NCI-H1417 treated with DMSO at 0.1 percent for 48 hours (cell line): ENCODE data around the gene FIGNL2.
"Not testable (repeated sequence)": the region's sequence is repeated elsewhere in the genome, so short reads cannot be mapped to it uniquely, and the experiment has no call there.

Experiments used
- DNase-seq: peaks from one replicate; lab custom pipeline; 2025; lab: John Stamatoyannopoulos, UW

FIGNL2 gene

DNA sequence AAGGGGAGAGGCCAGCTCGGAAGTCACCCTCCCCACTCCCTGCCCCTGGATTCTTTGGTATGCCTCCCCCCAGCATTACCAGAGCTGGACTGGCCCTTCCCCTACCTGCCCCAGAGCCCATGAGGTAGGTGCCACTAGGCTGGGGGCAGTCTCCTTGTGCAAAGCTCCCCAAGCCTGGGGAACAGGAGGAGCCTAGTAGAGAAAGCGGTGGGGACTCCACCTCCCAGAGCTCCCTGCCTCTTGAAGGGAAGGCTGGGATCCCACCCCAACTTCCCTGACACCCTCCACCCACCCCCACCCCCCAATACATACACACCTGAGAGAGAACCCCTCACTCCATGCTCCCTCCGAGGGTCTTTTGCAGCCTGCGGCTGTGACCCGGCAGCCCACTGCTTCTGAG lies 30.4 kb downstream of the FIGNL2 start:
- DNase-seq: no peak

DNA sequence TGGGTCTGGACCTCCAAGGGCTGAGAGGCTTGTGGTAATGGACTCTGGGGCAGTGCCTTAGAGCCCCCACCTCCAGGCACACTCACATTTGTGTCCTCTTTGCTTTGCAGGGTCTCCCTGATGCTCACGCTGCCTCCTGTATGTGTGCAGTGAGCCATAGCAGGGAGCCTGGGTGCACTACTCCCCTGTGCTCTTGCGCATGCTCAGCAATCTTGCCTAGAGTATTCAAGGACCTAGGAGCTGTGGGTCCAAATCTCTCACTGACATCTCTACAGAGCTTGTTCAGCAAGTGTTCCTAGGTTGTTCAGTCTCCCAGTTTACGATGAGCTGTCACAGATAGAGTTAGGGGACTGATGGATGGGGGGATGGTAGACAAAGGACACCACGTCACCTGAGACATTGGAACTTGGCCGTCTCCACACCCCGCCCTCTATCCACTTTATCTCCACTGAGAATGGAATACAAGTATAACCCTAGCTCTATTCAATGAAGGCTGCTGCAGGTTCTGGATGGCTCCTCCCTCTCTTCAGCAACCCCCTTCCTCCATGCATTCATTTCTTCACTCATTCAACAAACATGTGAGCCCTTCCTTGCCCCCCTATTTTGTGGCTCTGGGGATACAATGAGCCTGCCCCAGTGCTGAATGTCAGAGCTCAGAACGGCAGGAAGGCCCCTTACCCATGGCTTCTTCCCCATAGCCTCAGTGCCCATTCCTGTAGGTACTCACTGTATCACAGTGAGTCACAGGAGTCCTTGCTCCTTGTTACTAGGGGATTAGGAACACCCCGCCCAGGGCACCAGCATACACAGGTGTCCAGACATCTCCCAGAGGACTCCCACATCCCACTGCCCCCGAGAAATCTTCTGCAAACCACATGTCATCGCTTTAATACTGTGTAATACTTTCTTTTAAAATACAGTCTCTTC lies 31.2 kb downstream of the FIGNL2 start:
- DNase-seq: no peak

DNA sequence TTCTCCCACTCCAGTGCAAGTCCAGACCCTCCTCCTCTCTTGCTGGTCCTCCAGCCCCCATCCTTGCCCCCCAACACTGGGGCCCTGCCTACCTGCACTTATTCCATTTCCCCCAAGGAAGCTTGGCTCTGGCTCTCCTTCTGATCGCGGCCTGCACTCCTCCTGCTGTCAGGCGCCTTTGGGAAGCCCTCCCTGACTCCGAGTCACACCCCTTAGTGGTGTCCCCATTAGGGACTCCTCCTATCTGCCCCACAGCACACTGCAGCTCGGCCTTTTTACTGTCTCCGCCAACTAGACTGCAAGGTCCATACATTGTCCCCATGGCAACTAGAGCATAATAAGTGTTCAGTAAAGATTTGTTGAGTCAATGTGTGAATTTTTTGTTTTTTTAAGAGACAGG lies 32.9 kb downstream of the FIGNL2 start:
- DNase-seq: no peak

DNA sequence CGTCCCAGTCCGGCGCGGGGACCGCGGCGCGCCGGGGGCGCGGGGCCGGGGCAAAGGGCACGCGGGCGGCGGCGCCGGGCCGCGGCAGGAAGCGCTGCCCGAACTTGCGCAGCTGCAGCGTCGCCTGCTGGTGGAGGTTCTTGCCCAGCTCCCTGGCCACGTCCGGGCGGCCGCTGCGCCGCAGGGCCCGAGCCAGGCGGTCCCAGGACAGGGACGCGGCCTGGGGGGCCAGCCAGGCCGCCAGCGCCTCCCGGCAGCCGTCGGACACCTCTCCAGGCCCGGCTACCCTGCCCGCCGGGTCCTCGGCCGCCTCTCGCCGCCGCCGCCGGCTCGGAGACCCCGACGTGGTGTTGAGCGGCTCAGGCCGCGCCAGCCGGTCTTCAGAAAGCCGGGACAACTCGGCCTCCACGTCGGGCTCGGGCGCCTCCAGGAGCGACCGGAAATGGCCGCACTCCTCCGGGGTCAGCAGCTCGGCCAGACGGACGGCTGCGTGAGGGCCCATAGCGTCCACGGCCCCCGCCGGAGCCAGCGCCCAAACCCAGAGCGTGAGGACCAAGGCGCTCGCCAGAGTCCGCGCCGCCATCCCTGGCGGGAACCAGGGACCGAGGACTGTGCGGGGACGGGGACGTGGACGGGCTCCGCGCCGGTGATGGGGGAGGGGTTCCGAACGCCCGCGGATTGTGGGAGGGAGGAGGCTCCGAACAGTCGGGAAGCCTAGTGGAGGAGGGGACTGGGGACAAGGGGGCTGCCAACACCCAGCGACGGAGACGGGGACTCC lies 34.0 kb downstream of the FIGNL2 start:
- no peak for DNase-seq

DNA sequence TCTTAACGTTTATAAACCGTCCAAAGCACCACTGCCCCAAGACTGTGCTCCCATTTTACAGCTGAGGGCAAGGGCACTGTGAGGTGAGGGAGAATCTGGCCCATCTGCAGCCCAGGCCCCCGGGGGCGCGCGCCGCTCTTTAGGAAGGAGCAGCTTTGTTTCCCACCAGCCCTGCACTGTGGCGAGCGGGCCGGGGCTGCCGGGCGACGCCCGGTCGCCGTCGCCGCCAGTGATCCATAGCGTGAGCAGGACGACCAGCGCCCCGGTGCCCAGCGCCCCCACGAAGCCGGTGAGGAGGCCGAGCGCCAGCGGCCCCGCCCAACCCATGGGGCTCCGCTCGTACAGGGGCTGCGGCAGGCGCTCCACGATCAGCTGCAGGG lies 34.6 kb downstream of the FIGNL2 start:
- DNase-seq: no peak

DNA sequence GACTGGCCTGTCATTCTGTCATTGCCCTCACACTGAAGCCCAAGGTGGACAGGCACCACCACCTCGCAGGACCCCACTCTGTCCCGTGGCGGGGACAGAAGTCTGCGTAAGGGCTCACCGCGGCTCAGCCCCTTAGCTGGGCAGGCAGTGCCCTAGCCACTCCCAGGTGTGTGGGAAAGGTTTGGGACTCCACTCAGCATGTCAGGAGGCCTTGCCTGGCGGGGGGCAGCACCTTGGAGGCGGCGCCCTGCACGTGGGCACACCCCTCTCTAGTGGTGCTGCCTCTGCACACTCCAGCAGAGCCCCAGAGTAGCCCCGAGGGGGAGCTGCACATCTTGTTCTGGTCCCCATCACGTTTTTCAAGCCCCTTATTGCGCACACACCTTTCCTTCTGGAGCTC lies 35.6 kb downstream of the FIGNL2 start:
- DNase-seq: no peak

DNA sequence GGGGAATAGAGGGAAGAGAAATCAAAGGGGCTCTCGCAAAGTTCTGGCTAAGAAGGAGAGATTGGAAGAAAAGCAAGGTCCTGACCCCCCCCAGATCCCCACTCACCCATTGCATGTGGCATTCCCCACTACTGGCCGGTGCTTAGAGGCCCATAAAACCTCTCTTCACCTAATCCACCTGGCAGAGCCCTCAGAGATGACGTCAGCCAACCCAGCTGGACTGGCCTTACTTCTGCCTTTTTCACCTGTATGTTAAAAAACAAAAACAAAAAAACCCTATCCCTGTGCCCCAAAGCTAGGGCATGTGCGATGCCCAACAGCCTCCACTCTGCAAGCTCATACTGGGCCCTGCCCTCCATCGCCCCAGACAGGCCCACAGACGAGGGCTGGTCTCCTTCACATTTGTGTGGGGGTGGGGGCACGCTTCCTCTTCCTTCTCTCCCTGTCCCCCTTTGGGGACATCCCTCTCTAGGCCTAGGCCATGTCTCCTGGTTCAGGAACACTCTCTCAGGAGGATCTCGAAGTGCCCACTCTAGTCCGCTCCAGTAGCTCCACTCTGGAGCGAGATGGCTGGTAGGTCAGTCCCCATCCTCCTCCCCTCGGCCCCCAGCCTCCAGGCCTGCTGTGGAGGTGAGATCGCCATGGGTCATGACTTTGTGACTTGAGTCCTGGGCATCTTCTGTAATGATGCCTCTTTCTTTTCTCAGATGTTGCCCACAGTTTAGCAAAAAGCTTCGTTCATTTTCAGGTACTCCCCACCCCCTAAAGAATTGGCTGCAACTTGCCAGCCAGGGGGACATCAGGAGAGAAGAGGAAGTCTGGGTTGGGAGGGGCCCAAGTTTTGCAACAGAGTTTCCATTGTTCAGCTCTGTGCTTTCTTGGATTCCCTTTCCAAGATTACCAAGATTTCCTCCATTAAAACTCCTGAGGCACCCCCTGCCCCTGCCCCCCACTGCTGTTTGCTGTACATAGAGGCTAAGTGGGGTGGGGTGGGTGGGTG lies 37.0 kb downstream of the FIGNL2 start:
- no peak for DNase-seq

DNA sequence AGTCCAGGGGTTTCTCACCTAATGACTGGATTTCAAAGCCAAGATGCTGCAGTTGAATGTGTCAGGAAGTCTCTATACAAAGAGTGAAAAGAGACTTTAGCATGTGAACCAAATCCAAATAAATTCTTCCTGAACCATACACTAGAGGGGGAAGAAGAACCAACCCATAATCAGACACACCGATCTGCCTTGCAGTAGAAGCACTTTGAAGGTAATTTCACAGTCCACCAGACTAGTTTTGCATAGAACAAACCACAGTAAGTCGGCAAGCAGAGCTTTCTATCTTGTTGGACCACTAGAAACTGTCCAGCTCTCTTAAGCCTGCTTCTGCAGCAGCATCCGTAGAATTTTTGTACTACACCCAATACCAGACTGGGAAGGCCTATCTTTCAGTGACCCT lies 39.3 kb downstream of the FIGNL2 start:
- no peak for DNase-seq

DNA sequence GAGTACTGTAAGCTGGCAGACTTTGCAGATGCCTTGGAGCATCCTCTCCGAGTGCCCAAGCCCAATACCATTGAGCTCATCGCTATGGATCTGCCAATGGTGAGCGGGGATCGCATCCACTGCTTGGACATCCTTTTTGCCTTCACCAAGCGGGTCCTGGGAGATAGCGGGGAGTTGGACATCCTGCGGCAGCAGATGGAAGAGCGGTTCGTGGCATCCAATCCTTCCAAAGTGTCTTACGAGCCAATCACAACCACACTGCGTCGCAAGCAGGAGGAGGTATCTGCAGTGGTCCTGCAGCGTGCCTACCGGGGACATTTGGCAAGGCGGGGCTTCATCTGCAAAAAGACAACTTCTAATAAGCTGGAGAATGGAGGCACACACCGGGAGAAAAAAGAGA lies 41.6 kb downstream of the FIGNL2 start:
- no peak for DNase-seq

DNA sequence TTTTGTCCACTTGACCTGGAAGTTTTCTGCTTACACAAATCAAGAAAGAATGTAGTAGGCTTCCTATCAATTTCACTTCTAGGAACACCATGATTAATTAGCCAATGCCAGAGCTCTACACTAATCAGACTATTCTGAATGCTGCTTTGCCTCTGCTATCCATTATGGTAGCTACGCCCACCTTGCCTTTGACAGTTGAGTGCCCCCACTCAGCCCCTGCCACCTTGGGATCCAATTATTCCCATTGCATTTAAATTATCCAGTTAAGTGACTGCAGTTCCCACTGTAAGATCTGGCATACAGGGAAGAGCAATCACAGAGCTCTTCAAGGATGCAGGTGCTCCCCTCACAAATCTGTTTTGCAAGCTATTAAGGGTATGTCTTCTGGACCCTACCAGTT lies 47.5 kb downstream of the FIGNL2 start:
- DNase-seq: no peak

DNA sequence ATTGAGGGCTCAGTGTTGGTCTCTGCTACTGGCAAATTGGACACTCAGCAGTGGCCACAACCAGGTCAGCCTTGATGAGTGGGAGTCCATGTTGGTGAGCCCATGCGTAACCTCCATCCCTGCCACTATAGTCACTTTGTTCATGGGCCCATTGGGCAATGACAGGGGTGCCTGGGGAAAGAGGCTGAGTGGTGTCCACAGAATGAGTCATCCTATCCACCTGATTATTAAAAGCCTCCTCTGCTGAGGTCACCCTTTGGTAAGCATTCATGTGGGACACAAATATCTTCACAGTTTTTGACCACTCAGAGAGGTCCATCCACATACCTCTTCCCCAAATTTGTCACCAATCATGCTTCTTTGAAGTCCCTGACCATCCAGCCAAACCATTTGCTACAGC lies 50.0 kb downstream of the FIGNL2 start:
- DNase-seq: no peak

DNA sequence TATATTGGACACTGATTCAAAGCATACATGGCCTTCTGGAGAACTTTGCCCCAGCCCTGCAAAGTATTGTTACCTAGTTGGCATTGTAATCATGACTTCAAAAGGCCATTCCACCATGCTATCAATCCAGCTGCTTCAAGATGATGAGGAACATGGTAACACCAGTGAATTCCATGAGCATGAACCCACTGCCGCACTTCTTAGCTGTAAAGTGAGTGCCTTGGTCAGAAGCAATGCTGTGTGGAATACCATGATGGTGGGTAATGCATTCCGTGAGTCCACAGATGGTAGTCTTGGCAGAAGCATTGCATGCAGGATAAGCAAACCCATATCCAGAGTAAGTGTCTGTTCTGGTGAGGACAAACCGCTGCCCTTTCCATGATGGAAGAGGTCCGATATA lies 50.5 kb downstream of the FIGNL2 start:
- not testable (repeated sequence) for DNase-seq

DNA sequence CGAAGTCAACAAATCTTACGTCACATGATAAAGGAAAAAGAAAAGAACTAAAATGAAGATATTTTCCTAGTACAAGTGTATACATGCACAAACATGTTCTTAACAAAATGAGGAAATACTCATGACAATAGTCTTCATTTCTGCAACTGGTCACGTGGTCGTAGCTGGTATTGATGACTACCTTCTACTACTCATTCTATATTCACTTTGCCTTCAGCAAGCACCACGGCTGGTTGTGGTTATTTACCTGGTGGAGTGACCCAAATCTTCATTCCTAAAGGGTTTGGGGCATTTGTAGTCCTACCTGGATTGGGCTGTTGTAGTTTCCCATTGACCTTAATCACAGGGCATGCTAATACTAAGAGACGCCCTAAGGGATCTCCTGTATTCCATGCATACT lies 51.2 kb downstream of the FIGNL2 start:
- no peak for DNase-seq

DNA sequence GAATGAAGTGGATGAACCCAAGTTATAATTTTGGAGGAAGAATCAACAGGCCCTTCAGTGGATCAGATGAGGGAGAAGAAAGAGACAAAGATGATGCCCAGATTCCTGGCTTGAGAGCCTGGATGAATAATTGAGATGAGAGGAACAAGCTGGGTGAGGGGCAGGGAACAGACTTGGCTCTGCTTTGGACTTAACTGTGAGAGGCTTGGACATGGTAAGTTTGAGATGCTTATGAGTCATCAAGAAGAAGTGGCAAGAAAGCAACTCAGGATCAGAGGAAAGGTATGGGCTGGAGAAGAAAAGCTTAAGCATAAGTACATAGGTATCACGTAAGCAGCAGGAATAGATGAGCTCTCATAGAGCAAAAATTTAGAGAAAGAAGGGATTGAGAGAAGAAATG lies 55.3 kb downstream of the FIGNL2 start:
- no peak for DNase-seq

DNA sequence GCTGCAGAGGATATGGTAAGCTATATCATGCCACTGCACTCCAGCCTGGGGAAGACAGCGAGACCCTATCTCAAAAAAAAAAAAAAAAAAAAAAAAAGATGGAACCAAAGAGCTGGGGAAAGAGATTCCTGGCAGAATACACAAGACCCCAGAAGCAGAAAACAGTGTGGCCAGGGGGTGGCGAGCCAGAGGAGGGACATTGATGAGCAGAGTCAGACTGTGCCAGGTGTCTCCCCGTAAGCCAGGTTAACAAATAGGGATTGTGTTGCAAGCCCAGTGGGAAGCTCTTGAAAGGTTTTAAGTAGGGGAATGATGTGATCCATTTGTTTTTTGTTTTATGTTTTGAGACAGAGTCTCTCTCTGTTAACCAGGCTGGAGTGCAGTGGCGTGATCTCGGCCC lies 56.1 kb downstream of the FIGNL2 start:
- DNase-seq: no peak

DNA sequence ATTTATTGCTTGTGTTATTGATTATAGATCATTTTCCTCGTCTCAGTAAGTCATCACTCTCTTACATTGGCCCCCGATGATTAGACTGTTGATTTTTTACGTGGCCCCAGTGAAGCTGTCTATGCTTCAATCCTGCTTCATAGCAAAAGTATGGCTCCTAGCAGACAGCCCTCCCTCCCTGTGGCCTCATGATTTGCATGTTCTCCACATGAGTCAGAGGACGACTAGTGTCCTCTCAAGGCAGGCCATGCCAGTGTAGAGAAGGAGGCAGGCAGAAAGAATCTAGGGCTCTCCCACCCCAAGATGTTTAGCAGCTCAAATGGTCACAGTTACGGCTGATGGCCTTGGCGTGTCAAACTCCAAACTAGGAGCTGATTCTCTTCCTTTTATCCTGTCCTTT lies 59.6 kb downstream of the FIGNL2 start:
- DNase-seq: no peak

DNA sequence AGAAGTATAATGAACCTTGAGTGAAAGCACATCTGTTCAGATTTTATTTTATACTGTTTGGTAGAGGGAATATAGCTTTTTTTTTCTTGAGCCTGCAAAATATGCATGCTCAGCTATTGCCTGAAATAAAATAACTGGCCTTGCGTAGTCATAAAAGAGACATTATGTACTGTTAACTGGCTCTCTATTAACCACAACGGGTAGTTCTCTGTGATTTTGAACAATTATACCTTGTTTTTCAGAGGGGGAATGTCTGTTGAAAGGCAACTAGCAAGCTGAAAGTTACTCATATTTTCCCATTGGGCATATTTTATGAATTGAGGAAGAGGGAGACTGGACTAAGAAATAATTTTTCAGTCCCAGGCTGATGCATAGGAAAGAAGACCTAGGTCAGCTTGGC lies 62.6 kb downstream of the FIGNL2 start:
- DNase-seq: no peak

DNA sequence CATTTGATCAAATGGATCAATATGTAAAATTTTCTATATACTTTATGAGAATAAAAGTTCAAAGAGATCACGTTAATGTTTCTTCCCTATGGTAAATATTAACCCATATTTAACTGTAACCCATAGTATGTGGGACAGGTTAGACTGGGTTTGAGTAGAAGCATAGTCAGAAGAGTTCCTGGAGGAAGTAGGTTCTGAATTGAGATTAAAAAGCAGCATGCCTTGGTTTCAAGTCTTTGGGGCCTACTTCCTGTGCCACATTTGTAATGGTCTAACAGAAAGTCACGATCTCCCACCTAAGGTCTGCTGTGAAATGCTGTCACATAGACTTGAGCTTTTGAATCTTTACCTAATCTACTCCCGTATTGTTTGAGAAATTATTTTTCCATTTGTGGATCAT lies 63.8 kb downstream of the FIGNL2 start:
- no peak for DNase-seq

DNA sequence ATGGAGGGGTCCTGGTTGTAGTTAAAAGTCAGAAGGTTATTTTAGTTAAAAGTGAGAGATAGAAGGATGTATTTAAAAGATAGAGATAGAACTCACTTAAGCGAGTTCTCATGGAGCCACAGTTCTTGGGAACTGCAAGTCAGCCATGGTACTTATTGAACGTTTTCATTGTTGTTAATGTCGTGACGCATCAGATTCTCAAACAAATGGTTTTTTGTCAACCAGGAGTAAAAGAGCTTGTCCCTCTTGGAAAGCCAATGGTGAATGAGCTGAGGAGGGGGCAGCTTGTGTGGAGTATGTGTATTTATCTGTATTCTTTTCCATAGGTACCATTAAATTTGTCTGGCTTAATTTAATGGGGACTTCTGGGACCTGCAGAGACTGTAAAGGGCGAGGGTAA lies 68.6 kb downstream of the FIGNL2 start:
- DNase-seq: no peak

DNA sequence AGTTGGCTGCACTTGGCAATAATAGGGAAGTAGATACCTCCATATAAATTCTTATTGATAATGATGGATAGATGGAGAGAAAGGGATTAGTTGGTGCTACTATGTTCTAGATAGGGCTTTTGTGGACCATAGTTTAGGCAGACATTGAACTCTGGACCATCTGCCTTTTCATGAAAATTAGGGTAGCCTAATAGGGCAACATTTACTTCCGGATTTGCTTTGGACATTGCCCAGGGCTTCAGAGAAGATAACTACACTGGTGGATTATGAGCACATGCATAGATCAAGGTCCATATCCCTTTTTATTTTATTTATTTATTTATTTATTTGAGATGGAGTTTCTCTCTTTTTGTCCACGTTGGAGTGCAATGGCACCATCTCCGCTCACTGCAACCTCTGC lies 70.5 kb downstream of the FIGNL2 start:
- no peak for DNase-seq

DNA sequence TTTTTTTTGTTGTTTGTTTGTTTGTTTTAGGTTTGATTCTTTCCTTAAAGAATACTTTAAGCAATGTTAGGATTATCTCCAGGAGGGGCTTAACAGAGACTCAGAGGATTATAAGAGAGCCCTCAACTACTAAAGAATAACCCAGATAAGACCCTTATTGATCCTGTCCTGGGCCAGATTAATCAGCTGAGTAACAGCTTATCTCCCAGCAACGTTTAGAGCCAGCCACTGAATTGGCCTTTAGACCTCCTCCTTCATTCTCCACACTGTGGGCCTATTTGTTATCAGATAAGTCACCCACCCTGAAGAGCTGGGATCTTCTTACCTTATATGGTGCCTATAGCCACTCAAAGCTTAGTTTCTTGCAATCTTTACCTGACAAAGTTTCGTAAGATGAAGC lies 71.1 kb downstream of the FIGNL2 start:
- no peak for DNase-seq

DNA sequence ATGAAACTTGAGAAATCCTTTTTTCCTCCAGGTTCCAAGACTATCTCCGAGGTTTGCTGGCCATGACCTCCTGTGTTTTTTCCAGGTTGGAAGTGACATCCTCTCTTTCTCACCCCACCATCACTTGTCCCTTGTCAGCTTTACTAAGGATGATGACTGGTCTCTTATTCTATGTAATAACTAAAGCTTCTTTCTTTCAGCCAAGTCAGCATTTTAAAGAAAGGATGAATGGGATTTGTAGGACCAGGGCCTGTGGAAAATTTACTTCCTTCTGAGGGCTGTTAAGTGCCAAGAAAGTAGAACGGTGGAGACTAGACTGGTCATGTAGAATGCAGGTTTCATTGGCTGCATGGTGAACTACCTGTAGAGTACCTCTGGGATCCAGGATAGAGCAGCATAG lies 73.6 kb downstream of the FIGNL2 start:
- no peak for DNase-seq
